GM12801 (cell line): ENCODE measurements around the gene SMYD3.

ENCODE experiments used
- CTCF ChIP-seq: IDR thresholded peaks from one replicate; pipeline ENCODE4 v1.5.1; 2011; ENCODE audit warnings: control low read depth; ENCODE audit not compliant: insufficient read length; ENCODE audit errors: extremely low read depth

SMYD3 gene

DNA sequence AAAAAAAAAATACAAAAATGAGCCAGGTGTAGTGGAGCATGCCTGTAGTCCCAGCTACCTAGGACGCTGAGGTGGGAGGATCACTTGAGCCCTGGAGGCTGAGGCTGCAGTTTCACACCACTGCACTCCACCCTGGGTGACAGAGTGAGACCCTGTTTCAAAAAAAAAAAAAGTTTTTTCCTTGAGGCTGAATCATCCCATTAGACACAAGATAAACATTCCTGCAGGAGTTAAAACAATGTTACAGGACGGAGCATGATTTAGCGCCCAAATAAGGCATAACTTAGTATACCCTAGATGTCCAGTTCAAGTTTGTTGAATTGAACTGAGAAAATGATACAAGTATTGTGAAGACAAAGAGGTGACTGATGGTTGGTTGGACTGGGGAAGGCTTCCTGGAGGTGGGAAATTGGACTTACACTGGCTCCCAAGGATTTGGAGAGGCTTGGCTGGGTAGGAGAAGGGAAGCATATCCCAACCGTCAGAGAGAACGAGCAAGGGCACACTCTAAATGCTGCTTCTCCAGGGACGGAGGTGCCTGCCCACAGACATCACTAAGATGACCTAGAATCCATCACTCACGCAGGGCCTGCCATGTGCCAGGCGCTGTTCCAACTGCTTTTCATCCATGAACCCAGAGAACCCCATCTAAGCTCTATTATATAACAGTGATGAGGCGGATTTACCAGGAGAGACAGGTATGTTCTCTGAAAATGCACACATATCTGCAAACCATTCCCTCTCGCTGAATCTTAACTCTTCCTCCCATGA lies 741.7 kb downstream of the SMYD3 start:
- no peak for TF ChIP-seq CTCF

DNA sequence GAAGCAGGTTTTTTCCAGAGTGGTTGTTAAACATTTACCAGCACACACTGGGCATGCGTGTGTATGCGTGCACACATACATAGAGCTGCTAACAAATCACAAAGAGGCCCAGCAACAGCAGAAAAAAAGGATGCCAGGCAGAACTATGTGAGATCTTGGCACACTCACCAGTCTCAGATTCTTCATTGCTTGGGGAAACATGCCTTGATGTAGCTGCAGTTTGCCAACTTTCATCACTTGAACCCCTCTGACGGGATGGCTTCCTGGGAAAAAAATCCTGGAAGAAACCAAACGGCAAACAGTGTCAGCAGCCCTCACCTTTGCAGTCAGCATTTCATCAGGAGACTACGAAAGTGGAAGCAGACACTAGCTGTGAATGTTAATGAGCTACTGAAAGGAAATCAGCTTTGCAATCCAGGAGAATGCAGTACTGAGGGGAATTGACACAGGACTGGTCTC lies 743.2 kb downstream of the SMYD3 start:
- TF ChIP-seq CTCF, result no peak

GRCh38 chr1:245762396-245762910 lies 744.6 kb downstream of the SMYD3 start:
- TF ChIP-seq CTCF, result no peak

- no peak for TF ChIP-seq CTCF
These were observed 746.8 kb downstream of the SMYD3 start for GRCh38 chr1:245760301-245760700.

- no peak for TF ChIP-seq CTCF
These were observed 752.6 kb downstream of the SMYD3 start for GRCh38 chr1:245754463-245754961.

- TF ChIP-seq CTCF, result no peak
These were observed 753.3 kb downstream of the SMYD3 start for GRCh38 chr1:245753807-245754206.

GRCh38 chr1:245752561-245752960 lies 754.5 kb downstream of the SMYD3 start:
- no peak for TF ChIP-seq CTCF
